ENCODE data around the gene KIF4B. TPM values are rescaled to one million over a fixed set of nuclear protein-coding genes. Genes with fewer than 3 reads are reported as not detected.

The KIF4B gene
- total and polyA plus RNA-seq, 2 of the 8 experiments (the other 6 are each of a cell fraction or from before 2014, with no cell fraction given), result 0.02 to 0.15 TPM

- Histone ChIP-seq H3K9me3 (ENCODE audit: insufficient read depth in 2 of 2, low read depth in 1 of 2, low read length in 1 of 2) (no peaks in the 10 kb centered on the region; a peak in 1 of 4 replicates), H3K79me2 (ENCODE audit: control insufficient read depth in 1 of 2, insufficient read depth in 2 of 2, low read length in 2 of 2) (no peaks in the 10 kb centered on the region), H3K79me1 (ENCODE audit: low read depth, low read length) (no peaks in the 10 kb centered on the region), H3K4me1 (replicated peaks in 1 of 4; ENCODE audit: control insufficient read depth in 3 of 4, insufficient read depth in 4 of 4, low read length in 3 of 4) (no peaks in the 10 kb centered on the region), H4K91ac (replicated peaks; ENCODE audit: insufficient read length, low read length) (no peak overlapping the region), H3K14ac (ENCODE audit: insufficient read length) (no peak overlapping the region), H4K5ac (ENCODE audit: insufficient read length, low read depth, low read length) (no peak overlapping the region), H2BK5ac (ENCODE audit: low read depth, low read length) (no peak overlapping the region), H3K9ac (replicated peaks in 1 of 4; ENCODE audit: extremely low read depth in 1 of 4, low read depth in 3 of 4, low read length in 3 of 4) (no peak overlapping the region), H3K36me3 (ENCODE audit: control insufficient read depth in 2 of 4, insufficient read depth in 4 of 4, low read length in 3 of 4) (no peaks in the 10 kb centered on the region), H3K4ac (replicated peaks; ENCODE audit: insufficient read length, low read depth, low read length) (no peak overlapping the region), H4K20me1 (replicated peaks in 1 of 2; ENCODE audit: control insufficient read depth in 1 of 2, insufficient read depth in 2 of 2, low read length in 2 of 2) (no peaks in the 10 kb centered on the region), H3K56ac (replicated peaks; ENCODE audit: insufficient read length, low read depth, low read length) (no peak overlapping the region), H3K27me3 (replicated peaks in 1 of 4; ENCODE audit: control insufficient read depth in 3 of 4, extremely low read depth in 1 of 4, insufficient read depth in 3 of 4, low read length in 3 of 4) (no peaks in the 10 kb centered on the region), H3K4me3 (ENCODE audit: extremely low read depth in 1 of 4, insufficient read depth in 2 of 4, low read depth in 3 of 4, low read length in 4 of 4) (no peak overlapping the region), H3K4me2 (ENCODE audit: insufficient read depth in 1 of 2, low read depth in 2 of 2, low read length in 2 of 2) (no peak overlapping the region), H3K27ac (ENCODE audit: low read depth, low read length) (no peak overlapping the region), H2BK20ac (ENCODE audit: low read length) (no peak overlapping the region), H2BK15ac (ENCODE audit: low read length) (no peak overlapping the region), H3K18ac (ENCODE audit: extremely low read depth, low read length) (no peak overlapping the region), H3K23me2 (ENCODE audit: low read depth, low read length) (no peaks in the 10 kb centered on the region), H3K23ac (ENCODE audit: insufficient read length) (no peak overlapping the region), H2BK120ac (replicated peaks; ENCODE audit: low read depth, low read length) (no peak overlapping the region), H2BK12ac (ENCODE audit: low read depth, low read length) (no peak overlapping the region), H2AK5ac (ENCODE audit: low read depth, low read length) (no peak overlapping the region), H4K8ac (ENCODE audit: extremely low read depth, insufficient read depth, low read length) (no peak overlapping the region), H2AFZ (ENCODE audit: low read length) (no peak overlapping the region)
- ChIA-PET CTCF (ENCODE audit: partially characterized antibody) (interaction anchor here (0.7 to 25.5 kb wide), 6 partner anchors 10 to 42 kb away, joined by 3 to 471 read pairs (median 4); no protein-coding TSS in a partner anchor), POLR2A (ENCODE audit: partially characterized antibody) (no interaction called here)
- DNase-seq (ENCODE audit: low read depth in 1 of 2, low spot score in 2 of 2) (no peak), FAIRE-seq (no peak)
- 91% methylated on average over 4 of the region's 4 CpGs; no CpG with 5 or more reads in 1 of the 2 experiments for WGBS, 2 experiments (ENCODE audit: extremely low coverage in 1 of 2, insufficient coverage in 1 of 2, insufficient read length in 1 of 2, insufficient replicate concordance in 2 of 2, low coverage in 1 of 2, low lambda C conversion rate in 2 of 2, missing lambda C conversion rate in 1 of 2)
- no peak for TF ChIP-seq FOSL1 (IDR thresholded peaks at IDR 0.05; ENCODE audit: insufficient read depth, low read depth, low read length)
- TF ChIP-seq EGR1 (IDR thresholded peaks at IDR 0.05; ENCODE audit: borderline replicate concordance, low read depth, low read length), result no peak
- no peak for TF ChIP-seq GTF2F1 (IDR thresholded peaks at IDR 0.05; ENCODE audit: borderline replicate concordance, low read depth, low read length)
- TF ChIP-seq CBX5 (IDR thresholded peaks at IDR 0.05; ENCODE audit: low read depth, low read length), result no peak
- TF ChIP-seq PHF8 (conservative IDR thresholded peaks at IDR 0.05; ENCODE audit: low read depth, low read length), result no peak
- no peak for TF ChIP-seq SRF (IDR thresholded peaks at IDR 0.05; ENCODE audit: low read depth, low read length)
- no peak for TF ChIP-seq TCF12 (IDR thresholded peaks at IDR 0.05; ENCODE audit: low read depth, low read length)
- TF ChIP-seq HDAC2 (IDR thresholded peaks at IDR 0.05; ENCODE audit: borderline replicate concordance in 1 of 2, low read depth in 2 of 2, low read length in 2 of 2), result no peak
- TF ChIP-seq CREB1 (IDR thresholded peaks at IDR 0.05), result no peak
These were observed 27.4 kb upstream of the KIF4B start for GRCh38 chr5:154986151-154986550.

Measured in H1 (cell line).